ENCODE measurements around the gene FRMPD4. TPM values are rescaled to one million over a fixed set of nuclear protein-coding genes. Genes with fewer than 3 reads are reported as not detected.

Gene FRMPD4
- total RNA-seq, 1 experiment from 2014 or later, result not detected

- Histone ChIP-seq H4K20me1 (ENCODE audit: insufficient read depth, low read depth, low read length) (no peaks in the 10 kb centered on the region), H3K9ac (ENCODE audit: low read length) (no peak overlapping the region), H3K36me3 (ENCODE audit: insufficient read depth, low read length) (no peaks in the 10 kb centered on the region), H3K4me2 (ENCODE audit: low read depth, low read length, poor library complexity, severe bottlenecking) (no peak overlapping the region), H3K9me2 (replicated peaks; ENCODE audit: insufficient read depth, low read length) (no peaks in the 10 kb centered on the region), H3K4me1 (ENCODE audit: low read length) (no peaks in the 10 kb centered on the region), H3K27me3 (ENCODE audit: low read length) (no peaks in the 10 kb centered on the region), H2AFZ (ENCODE audit: low read length) (no peak overlapping the region), H3K9me3 (ENCODE audit: low read length) (no peaks in the 10 kb centered on the region), H3K79me2 (ENCODE audit: low read length) (no peaks in the 10 kb centered on the region), H3K4me3 (ENCODE audit: low read length) (no peak overlapping the region), H3K27ac (ENCODE audit: low read length) (no peak overlapping the region)
- no peak for DNase-seq
Observed at GRCh38 chrX:12758291-12758690, 620.0 kb downstream of the FRMPD4 start.

GRCh38 chrX:12767856-12768255 is 629.6 kb downstream of the FRMPD4 start:
- Histone ChIP-seq H3K9me3 (ENCODE audit: low read length) (no peaks in the 10 kb centered on the region), H3K9me2 (replicated peaks; ENCODE audit: insufficient read depth, low read length) (no peaks in the 10 kb centered on the region), H3K27ac (ENCODE audit: low read length) (no peak overlapping the region), H3K79me2 (ENCODE audit: low read length) (no peaks in the 10 kb centered on the region), H3K36me3 (ENCODE audit: insufficient read depth, low read length) (no peaks in the 10 kb centered on the region), H3K4me1 (ENCODE audit: low read length) (no peaks in the 10 kb centered on the region), H4K20me1 (ENCODE audit: insufficient read depth, low read depth, low read length) (no peaks in the 10 kb centered on the region), H3K9ac (ENCODE audit: low read length) (no peak overlapping the region), H3K4me2 (ENCODE audit: low read depth, low read length, poor library complexity, severe bottlenecking) (no peak overlapping the region), H3K4me3 (ENCODE audit: low read length) (no peak overlapping the region), H3K27me3 (ENCODE audit: low read length) (no peaks in the 10 kb centered on the region), H2AFZ (ENCODE audit: low read length) (no peak overlapping the region)
- no peak for DNase-seq

GRCh38 chrX:12768491-12768890 is 630.2 kb downstream of the FRMPD4 start:
- Histone ChIP-seq H3K4me1 (ENCODE audit: low read length) (no peaks in the 10 kb centered on the region), H3K4me2 (ENCODE audit: low read depth, low read length, poor library complexity, severe bottlenecking) (no peak overlapping the region), H3K9me2 (replicated peaks; ENCODE audit: insufficient read depth, low read length) (no peaks in the 10 kb centered on the region), H3K4me3 (ENCODE audit: low read length) (no peak overlapping the region), H3K36me3 (ENCODE audit: insufficient read depth, low read length) (no peaks in the 10 kb centered on the region), H3K27ac (ENCODE audit: low read length) (no peak overlapping the region), H3K9ac (ENCODE audit: low read length) (no peak overlapping the region), H4K20me1 (ENCODE audit: insufficient read depth, low read depth, low read length) (no peaks in the 10 kb centered on the region), H2AFZ (ENCODE audit: low read length) (no peak overlapping the region), H3K27me3 (ENCODE audit: low read length) (no peaks in the 10 kb centered on the region), H3K79me2 (ENCODE audit: low read length) (no peaks in the 10 kb centered on the region), H3K9me3 (ENCODE audit: low read length) (no peaks in the 10 kb centered on the region)
- no peak for DNase-seq

- Histone ChIP-seq H3K9me2 (replicated peaks; ENCODE audit: insufficient read depth, low read length) (no peaks in the 10 kb centered on the region), H3K4me1 (ENCODE audit: low read length) (no peaks in the 10 kb centered on the region), H3K79me2 (ENCODE audit: low read length) (no peaks in the 10 kb centered on the region), H3K27ac (ENCODE audit: low read length) (no peak overlapping the region), H3K9ac (ENCODE audit: low read length) (no peak overlapping the region), H3K4me3 (ENCODE audit: low read length) (no peak overlapping the region), H2AFZ (ENCODE audit: low read length) (no peak overlapping the region), H4K20me1 (ENCODE audit: insufficient read depth, low read depth, low read length) (no peaks in the 10 kb centered on the region), H3K27me3 (ENCODE audit: low read length) (no peaks in the 10 kb centered on the region), H3K36me3 (ENCODE audit: insufficient read depth, low read length) (no peaks in the 10 kb centered on the region), H3K9me3 (ENCODE audit: low read length) (no peaks in the 10 kb centered on the region), H3K4me2 (ENCODE audit: low read depth, low read length, poor library complexity, severe bottlenecking) (no peak overlapping the region)
- peak; percentile 70 for DNase-seq
Observed at GRCh38 chrX:12770440-12770839, 632.2 kb downstream of the FRMPD4 start.

DNA sequence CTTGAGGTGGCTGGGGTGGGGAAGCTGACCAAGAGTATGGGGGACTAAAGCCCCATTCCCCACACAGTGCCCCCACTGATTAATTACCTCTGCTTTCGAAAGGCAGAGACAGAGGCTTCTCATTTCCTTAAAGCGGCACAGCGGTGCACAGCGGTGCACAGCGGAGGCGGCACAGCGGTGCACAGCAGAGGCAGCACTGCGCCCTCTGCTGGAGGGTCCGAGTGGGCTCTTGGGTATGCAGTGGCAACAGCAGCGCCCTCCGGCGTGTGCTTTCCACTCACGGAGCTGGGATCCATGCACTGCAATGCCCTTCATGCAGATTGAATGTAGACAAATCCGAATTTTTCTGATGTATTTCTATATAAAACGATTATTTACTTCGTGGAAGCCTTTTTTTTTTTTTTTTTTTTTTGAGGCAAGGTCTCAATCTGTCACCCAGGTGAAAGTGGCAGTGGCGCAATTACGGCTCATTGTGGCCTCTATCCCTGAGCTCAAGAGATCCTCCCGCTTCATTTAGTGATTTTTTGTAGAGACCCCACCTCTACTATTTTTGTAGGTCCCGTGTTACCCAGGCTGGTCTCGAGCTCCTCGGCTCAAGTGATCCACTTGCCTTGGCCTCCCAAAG is 633.3 kb downstream of the FRMPD4 start:
- Histone ChIP-seq H3K9me3 (ENCODE audit: low read length) (no peaks in the 10 kb centered on the region), H3K27ac (ENCODE audit: low read length) (no peak overlapping the region), H3K4me2 (ENCODE audit: low read depth, low read length, poor library complexity, severe bottlenecking) (no peak overlapping the region), H2AFZ (ENCODE audit: low read length) (no peak overlapping the region), H3K79me2 (ENCODE audit: low read length) (no peaks in the 10 kb centered on the region), H3K4me3 (ENCODE audit: low read length) (no peak overlapping the region), H3K9ac (ENCODE audit: low read length) (no peak overlapping the region), H3K9me2 (replicated peaks; ENCODE audit: insufficient read depth, low read length) (no peaks in the 10 kb centered on the region), H3K4me1 (ENCODE audit: low read length) (no peaks in the 10 kb centered on the region), H3K36me3 (ENCODE audit: insufficient read depth, low read length) (no peaks in the 10 kb centered on the region), H3K27me3 (ENCODE audit: low read length) (no peaks in the 10 kb centered on the region), H4K20me1 (ENCODE audit: insufficient read depth, low read depth, low read length) (no peaks in the 10 kb centered on the region)
- peak; percentile 91 for DNase-seq

Small RNA genes within 50 kb of the gene (small RNA-seq; reads per million reads assigned to genes)
- gene AC119619.1 (not detected), gene RF00019 (not detected), gene RN7SKP290 (1.6 reads per million, percentile 45 among the genes with 10 or more reads in this experiment)

Measured in Karpas-422 (cell line).